GM18508 (cell line): ENCODE measurements around the gene REXO1.

ENCODE experiments used
- ATAC-seq: cut with Tn5 transposase; IDR thresholded peaks from one replicate; pipeline ENCODE4 v1.9.1; 2021; ENCODE audit warnings: moderate number of reproducible peaks; ENCODE audit not compliant: insufficient read depth, unreplicated experiment

Gene REXO1

GRCh38 chr19:1832046-1832663 lies 16.1 kb downstream of the REXO1 start:
- no peak for ATAC-seq

DNA sequence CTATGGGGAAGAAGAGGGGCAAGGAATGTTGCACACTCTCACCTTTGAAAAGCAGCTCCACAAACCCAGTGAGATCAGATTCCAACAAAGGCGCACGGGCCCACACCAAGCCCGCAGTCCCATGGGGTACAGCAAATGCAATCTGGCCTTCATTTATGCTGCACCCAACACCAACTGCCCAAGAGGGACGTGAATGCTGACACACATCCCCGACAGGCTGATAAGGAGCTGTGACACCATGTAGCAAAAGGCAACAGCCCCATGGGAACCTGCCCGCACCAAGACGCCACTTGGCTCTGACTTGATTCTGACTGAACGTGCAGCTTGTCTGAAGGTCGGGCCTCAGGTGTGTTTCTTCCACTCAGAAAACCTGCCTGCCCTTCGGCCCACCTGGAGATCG lies 17.3 kb downstream of the REXO1 start:
- ATAC-seq: no peak

DNA sequence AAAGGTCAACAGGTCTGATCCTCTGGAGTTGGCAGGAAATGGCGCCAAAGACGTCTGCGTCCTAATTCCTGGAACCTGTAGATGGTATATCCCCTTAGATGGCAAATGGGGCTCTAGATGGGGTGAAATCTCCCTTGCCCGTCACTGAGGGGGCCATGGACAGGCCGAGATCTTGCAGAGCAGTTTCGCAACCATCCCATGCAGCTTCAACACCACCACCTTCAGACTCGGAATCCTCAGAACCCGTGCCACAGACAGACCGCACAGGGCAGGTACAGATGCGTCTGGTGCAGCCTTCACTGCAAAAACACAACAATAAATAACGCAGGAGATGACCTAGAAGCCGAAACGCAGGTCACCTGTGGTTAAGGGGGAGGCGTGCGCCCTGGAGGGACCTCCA lies 17.7 kb downstream of the REXO1 start:
- no peak for ATAC-seq

DNA sequence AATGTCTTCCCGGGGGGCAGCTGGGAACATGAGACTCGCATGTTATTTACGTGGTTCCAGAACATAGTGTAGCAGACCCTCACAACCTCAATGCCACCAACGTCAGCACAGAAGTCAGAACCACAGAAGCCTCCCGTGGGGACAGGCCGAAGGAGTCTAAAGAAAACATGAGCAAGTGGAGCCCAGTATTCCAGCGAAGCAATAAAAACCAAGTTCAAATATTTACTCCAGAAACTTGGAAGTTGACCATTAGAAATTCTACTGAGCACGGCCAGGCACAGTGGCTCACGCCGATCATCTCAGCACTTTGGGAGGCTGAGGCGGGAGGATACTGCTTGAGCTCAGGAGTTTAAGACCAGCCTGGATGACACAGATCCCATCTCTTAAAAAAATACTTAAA lies 18.3 kb downstream of the REXO1 start:
- no peak for ATAC-seq

DNA sequence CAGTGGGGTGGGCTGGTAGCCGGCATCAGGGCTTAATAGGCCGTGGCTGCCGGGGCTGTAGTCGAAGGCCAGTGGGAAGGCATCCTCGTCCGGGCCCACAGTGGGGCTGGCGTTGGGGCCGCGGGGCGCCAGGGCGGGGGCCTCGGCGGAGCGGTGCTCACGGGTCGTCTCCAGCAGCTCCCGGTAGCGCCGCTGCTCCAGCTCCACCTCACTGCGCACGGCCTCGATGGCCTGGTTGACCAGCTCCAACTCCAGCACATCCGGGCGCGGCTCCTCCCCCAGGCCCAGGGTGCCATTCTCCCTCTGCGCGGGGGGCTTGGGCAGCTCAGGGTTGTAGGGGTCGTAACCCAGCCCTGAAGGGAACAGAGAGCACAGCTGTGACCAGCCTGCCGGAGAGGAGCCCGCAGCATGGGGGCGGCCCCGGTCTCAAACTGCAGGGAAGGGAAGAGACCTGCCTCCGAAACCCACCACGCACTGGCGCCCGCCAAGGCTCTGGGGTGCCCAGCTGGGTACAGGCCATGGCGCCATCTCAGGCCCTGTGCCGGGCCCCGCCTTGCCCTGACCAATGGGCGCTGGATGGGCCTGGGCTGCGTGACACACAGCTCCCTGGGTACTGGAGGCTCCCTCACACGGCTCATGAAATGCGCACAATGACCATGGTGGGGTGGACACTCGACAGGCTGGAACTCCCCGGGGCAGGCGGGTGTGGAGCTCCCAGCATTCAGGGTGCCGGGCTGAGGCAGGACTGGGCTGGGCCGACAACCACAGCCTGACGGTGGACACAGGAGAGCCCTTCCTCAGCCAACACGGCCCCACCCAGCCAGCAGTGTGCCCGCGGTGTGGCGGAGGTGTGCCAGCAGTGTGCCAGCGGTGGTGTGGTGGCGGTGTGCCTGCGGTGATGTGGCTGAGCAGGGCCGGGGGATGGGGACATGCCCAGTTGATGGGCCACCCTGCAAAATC lies 19.7 kb downstream of the REXO1 start:
- no peak for ATAC-seq

- no peak for ATAC-seq
Observed at GRCh38 chr19:1827566-1828278, 20.6 kb downstream of the REXO1 start.

GRCh38 chr19:1826557-1827521 lies 21.4 kb downstream of the REXO1 start:
- no peak for ATAC-seq

GRCh38 chr19:1825909-1826556 lies 22.2 kb downstream of the REXO1 start:
- no peak for ATAC-seq

GRCh38 chr19:1824252-1824622 lies 24.0 kb downstream of the REXO1 start:
- ATAC-seq: no peak

- ATAC-seq: no peak
Observed at GRCh38 chr19:1823539-1824251, 24.6 kb downstream of the REXO1 start.

GRCh38 chr19:1823020-1823419 lies 25.3 kb downstream of the REXO1 start:
- no peak for ATAC-seq

GRCh38 chr19:1822210-1822609 lies 26.1 kb downstream of the REXO1 start:
- ATAC-seq: no peak

DNA sequence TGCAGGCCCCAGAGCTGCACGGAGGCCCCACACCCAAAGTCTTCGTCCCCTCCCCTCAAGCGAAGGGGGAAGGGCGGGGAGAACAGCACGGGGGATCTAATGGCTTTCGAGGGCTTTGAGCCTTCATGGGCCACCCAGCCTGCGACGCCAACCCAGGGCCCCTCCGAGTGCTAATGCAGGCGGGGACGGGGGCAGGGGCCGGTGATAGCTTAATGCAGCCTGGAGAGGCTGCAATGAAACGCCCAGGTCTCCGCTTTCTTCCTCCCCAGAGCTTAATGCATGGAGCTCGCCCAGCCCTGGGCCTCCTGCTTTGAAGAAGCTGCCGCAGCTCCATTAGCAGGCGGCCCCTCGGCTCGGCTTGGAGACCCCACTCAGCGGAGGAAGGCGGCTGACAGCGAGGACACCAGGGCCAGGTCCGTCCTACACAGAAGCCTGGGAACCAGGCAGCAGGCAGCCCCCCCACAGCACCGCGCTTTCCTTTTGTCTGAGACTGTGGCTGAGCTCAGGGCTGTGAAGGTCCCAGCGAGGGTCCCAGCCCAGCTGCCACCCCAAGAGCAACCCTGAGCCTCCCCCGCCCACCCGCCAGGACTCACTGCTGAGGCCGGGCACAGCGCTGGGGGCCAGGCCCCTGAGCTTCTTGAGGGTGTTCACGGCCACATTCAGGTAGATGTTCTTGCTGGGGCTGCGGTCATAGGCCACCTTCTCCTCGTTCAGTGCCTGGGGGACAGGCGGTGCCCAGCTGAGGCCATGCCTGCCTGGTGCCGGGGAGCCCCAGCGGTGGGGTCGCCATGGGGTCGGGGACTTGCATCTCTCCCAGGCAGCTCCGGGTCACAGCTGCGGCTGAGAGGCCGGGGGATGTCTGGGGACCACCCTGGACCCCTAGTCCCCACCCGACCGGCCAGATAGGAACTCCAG lies 28.7 kb downstream of the REXO1 start:
- ATAC-seq: no peak

DNA sequence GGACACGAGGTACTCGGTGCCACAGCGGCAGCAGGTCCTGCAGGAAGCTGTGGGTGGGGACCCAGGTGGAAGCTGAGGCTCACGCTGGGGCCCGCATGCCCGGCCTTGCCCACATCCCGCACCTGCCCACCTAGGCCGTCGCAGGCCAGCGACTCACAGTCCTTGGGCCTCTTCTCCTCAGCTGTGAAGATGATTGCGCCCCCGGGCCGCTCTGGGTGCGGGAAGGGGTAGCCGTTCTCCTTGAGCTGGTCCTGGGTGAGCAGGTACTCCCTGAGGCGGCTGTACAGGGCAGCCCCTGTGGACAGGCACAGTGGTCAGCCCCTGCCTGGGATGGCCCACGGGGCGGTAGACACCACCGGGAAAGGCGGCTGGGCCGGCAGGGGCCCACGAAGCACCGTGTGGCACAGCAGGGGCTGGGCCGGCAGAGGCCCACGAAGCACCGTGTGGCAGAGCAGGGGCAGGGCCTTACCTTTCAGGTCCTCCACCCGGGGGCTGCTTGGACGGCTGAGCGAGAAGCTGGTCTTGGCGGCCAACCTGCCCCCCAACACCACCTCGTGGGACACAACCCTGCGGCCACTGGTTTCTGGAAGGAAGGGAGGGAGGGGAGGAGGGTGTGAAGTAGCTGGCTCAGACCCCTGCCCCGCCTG lies 29.6 kb downstream of the REXO1 start:
- ATAC-seq: no peak

DNA sequence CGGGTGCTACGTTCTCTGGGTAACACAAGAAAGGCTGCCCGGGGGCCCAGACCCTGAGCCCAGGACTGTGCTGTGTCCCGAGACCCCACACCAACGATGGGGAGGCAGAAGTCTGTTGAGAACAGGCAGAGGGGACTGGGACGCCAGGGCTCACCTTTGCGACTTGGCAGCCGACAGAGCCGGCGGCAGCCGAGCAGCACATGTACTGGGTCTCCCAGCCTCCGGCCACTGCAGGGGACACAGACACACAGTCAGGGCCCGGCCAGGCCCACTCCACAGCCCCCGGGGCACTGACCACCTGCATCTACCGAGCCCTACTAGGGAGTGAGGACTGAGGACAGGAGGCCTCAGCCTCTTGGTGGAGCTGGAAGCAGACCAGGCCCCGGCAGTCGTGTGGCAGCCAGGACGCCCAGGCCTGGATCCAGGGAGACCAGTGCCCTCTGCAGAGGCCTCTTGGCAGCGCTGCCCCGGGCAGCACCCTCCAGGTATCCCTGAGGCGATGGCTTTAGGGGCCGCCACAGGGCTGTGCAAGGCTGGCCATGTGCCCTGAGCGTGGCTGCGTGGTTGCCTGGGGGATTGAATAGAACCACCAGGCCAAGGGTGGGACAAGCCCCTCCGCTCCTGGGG lies 30.6 kb downstream of the REXO1 start:
- no peak for ATAC-seq

DNA sequence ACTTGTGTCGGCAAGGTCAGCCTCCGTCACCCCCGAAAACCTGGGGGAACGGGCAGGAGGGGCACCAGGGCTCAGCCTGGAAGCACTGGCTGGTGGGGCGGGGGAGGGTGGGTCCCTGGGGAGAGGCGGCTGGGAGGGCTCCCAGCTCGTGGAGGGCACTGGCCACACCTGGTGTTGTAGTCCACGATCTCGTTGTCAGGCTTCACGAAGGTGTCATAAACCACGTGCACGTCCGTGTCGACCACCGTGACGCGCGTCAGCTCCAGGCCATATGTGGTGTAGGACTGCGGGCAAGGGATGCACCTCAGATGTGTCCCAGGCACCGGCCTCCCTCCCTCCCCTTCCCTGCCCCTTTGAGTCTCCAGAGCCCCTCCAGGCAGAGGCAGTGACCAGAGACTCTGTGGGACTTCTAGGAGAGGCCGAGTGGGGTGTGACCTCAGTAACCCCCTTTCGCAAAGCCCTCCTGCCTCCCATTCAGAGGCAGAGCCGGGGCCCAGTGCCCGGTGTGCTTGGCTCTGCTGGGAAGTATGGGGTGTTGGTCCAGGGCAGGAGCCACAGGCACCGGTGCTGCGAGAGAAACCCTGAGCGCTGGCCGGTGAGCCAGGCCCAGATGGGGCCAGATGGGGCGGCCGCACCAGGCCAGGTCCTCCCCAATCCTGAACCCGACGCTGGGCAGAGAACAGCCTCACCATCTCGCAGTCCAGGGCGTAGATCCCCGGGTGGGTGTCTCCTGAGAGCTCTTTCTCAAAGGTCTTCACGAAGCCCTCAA lies 31.6 kb downstream of the REXO1 start:
- ATAC-seq: no peak
